PC-3 (cell line): ENCODE measurements around the gene KAZN. TPM values are rescaled to one million over a fixed set of nuclear protein-coding genes. Genes with fewer than 3 reads are reported as not detected.

ENCODE experiments used
- ATAC-seq: fragments of 200-7000 bp; cut with Tn5 transposase; 2 replicates; pipeline ENCODE4 v1.9.1; 2020; ENCODE audit warnings: mild to moderate bottlenecking, moderate library complexity
- BruUV-seq: library from RNA; stranded (reverse); fragments of 400-500 nt; replicated peaks from 2 replicates; lab custom pipeline; 2021; lab: Mats Ljungman, UMichigan
- CTCF ChIA-PET: fragments of 300-600 bp; sonication (Branson Sonifier 250); formaldehyde crosslinking; loops from one replicate; lab custom pipeline; 2022; ENCODE audit warnings: antibody characterized with exemption; lab: Charles Lee
- POLR2A ChIA-PET: fragments of 300-600 bp; sonication (Branson Sonifier 250); formaldehyde crosslinking; loops from one replicate; lab custom pipeline; 2022; ENCODE audit warnings: antibody characterized with exemption; ENCODE audit not compliant: unreplicated experiment; lab: Charles Lee
- DNase-seq: peaks from one replicate; pipeline ENCODE4 v3.0.0-alpha.2; 2015
- H2AFZ ChIP-seq: fragments of 300-600 bp; sonication (generic); 2 replicates; pipeline ENCODE4 v1.6.0; 2016; ENCODE audit warnings: antibody characterized with exemption, low read length
- H3F3A ChIP-seq: fragments of 300-600 bp; sonication (generic); one replicate; pipeline ENCODE4 v1.6.0; 2017; ENCODE audit warnings: antibody characterized with exemption, low read length, control low read depth, mild to moderate bottlenecking; ENCODE audit not compliant: unreplicated experiment
- H3K27ac ChIP-seq: fragments of 300-600 bp; sonication (generic); 2 replicates; pipeline ENCODE4 v1.5.1; 2016; ENCODE audit warnings: mild to moderate bottlenecking, low read length
- H3K27me3 ChIP-seq: fragments of 300-600 bp; sonication (generic); 2 replicates; pipeline ENCODE4 v1.6.1; 2016; ENCODE audit warnings: low read length, mixed read lengths
- H3K36me3 ChIP-seq: fragments of 300-600 bp; sonication (generic); 2 replicates; pipeline ENCODE4 v1.6.1; 2016; ENCODE audit warnings: low read depth, mixed run types, low read length, mixed read lengths
- H3K4me1 ChIP-seq: fragments of 300-600 bp; sonication (generic); 2 replicates; pipeline ENCODE4 v1.5.1; 2016; ENCODE audit warnings: low read length; ENCODE audit not compliant: insufficient read depth
- H3K4me2 ChIP-seq: fragments of 300-600 bp; sonication (generic); 2 replicates; pipeline ENCODE4 v1.6.0; 2016; ENCODE audit warnings: low read length
- H3K4me3 ChIP-seq: fragments of 300-600 bp; sonication (generic); 2 replicates; pipeline ENCODE4 v1.5.1; 2016; ENCODE audit warnings: mild to moderate bottlenecking, low read length, mixed read lengths
- H3K79me2 ChIP-seq: fragments of 300-600 bp; sonication (generic); 2 replicates; pipeline ENCODE4 v1.6.1; 2017; ENCODE audit warnings: low read length, mixed read lengths
- H3K9ac ChIP-seq: fragments of 300-600 bp; sonication (generic); 2 replicates; pipeline ENCODE4 v1.6.0; 2016; ENCODE audit warnings: mild to moderate bottlenecking, low read length
- H3K9me2 ChIP-seq: fragments of 300-600 bp; sonication (generic); replicated peaks from 2 replicates; pipeline ENCODE4 v1.6.1; 2016; ENCODE audit warnings: mixed run types, low read length, mixed read lengths
- H3K9me3 ChIP-seq: fragments of 300-600 bp; sonication (generic); 2 replicates; pipeline ENCODE4 v1.6.1; 2016; ENCODE audit warnings: low read length, mixed read lengths
- H4K20me1 ChIP-seq: fragments of 300-600 bp; sonication (generic); 2 replicates; pipeline ENCODE4 v1.6.1; 2016; ENCODE audit warnings: low read length, mixed read lengths
- CTCF ChIP-seq: fragments of 300-600 bp; sonication (generic); conservative IDR thresholded peaks from 2 replicates; pipeline ENCODE4 v1.5.1; 2017; ENCODE audit warnings: antibody characterized with exemption, low read depth, mild to moderate bottlenecking, low read length
- EZH2 ChIP-seq: fragments of 300-600 bp; sonication (generic); IDR thresholded peaks from one replicate; pipeline ENCODE4 v1.6.1; 2017; ENCODE audit warnings: antibody characterized with exemption, mild to moderate bottlenecking, low read length; ENCODE audit not compliant: unreplicated experiment
- EZH2phosphoT487 ChIP-seq: fragments of 300-600 bp; sonication (generic); IDR thresholded peaks from 2 replicates; pipeline ENCODE4 v1.6.1; 2018; ENCODE audit warnings: mild to moderate bottlenecking, antibody characterized with exemption, low read length, borderline replicate concordance
- intact Hi-C: fragments of 100-400 bp; cut with micrococcal nuclease; formaldehyde crosslinking; loops from 2 replicates; pipeline ENCODE4 v1.9.0; 2023
- total RNA-seq: library from RNA; depleted of rRNA; stranded (reverse); fragments of >200 nt; gene quantifications from 2 replicates; pipeline ENCODE4 v1.2.3, GENCODE V29; 2014

Gene KAZN
- total RNA-seq, 1 experiment from 2014 or later, result 2.0 TPM

GRCh38 chr1:14592004-14592631 is 6.4 kb upstream of the KAZN start:
- Histone ChIP-seq H2AFZ (no peak overlapping the region), H3K36me3 (no peaks in the 10 kb centered on the region), H3K9ac (no peak overlapping the region), H3K9me3 (no peaks in the 10 kb centered on the region), H3F3A (no peaks in the 10 kb centered on the region), H3K4me3 (no peak overlapping the region), H3K4me2 (no peak overlapping the region), H3K27ac (no peak overlapping the region), H3K27me3 (no peaks in the 10 kb centered on the region), H3K79me2 (no peaks in the 10 kb centered on the region), H3K4me1 (no peaks in the 10 kb centered on the region), H4K20me1 (no peaks in the 10 kb centered on the region), H3K9me2 (no peaks in the 10 kb centered on the region)
- DNase-seq (no peak), ATAC-seq (no peak)
- TF ChIP-seq EZH2phosphoT487 (no peak), CTCF (no peak), EZH2 (no peak)
- CTCF ChIA-PET, result no interaction called here
- BruUV-seq, result no TSS peak
- POLR2A ChIA-PET, result no interaction called here
- intact Hi-C loops, result no loop called here

GRCh38 chr1:14593302-14593701 is 5.2 kb upstream of the KAZN start:
- Histone ChIP-seq H3K9ac (no peak overlapping the region), H3K79me2 (no peaks in the 10 kb centered on the region), H3K4me1 (0 out of 2 replicates have a peak, but pooled peaks cover 3% of the 10 kb centered on the region), H3K4me3 (no peak overlapping the region), H2AFZ (no peak overlapping the region), H3K36me3 (no peaks in the 10 kb centered on the region), H3F3A (no peaks in the 10 kb centered on the region), H3K4me2 (no peak overlapping the region), H3K9me3 (no peaks in the 10 kb centered on the region), H3K9me2 (no peaks in the 10 kb centered on the region), H3K27ac (no peak overlapping the region), H4K20me1 (no peaks in the 10 kb centered on the region), H3K27me3 (no peaks in the 10 kb centered on the region)
- POLR2A ChIA-PET, result no interaction called here
- CTCF ChIA-PET, result no interaction called here
- intact Hi-C loops, result no loop called here
- no peak for TF ChIP-seq EZH2
- no peak for TF ChIP-seq EZH2phosphoT487
- no peak for TF ChIP-seq CTCF
- no TSS peak for BruUV-seq
- ATAC-seq (no peak), DNase-seq (no peak)

- CTCF ChIA-PET, result no interaction called here
Observed at GRCh38 chr1:14594045-14594444, 4.4 kb upstream of the KAZN start.

More at GRCh38 chr1:14594045-14594444, 4.4 kb upstream of the KAZN start:
- no peaks in the 10 kb centered on the region for H3K27me3 ChIP-seq
- H3F3A ChIP-seq, result no peaks in the 10 kb centered on the region
- DNase-seq, result no peak
- H3K9me2 ChIP-seq, result no peaks in the 10 kb centered on the region
- H3K9me3 ChIP-seq, result no peaks in the 10 kb centered on the region
- no peak for TF ChIP-seq EZH2phosphoT487
- no peak for TF ChIP-seq EZH2
- no peak for TF ChIP-seq CTCF
- H2AFZ ChIP-seq, result no peak overlapping the region
- 0 out of 2 replicates have a peak, but pooled peaks cover 3% of the 10 kb centered on the region for H3K4me1 ChIP-seq
- intact Hi-C loops, result no loop called here
- H3K9ac ChIP-seq, result no peak overlapping the region
- no peaks in the 10 kb centered on the region for H3K36me3 ChIP-seq
- POLR2A ChIA-PET, result interaction anchor here (0.5 kb wide), 1 partner anchor 241 kb away, joined by 3 read pairs; no protein-coding TSS in a partner anchor
- H3K79me2 ChIP-seq, result no peaks in the 10 kb centered on the region
- no peak for ATAC-seq
- H3K27ac ChIP-seq, result no peak overlapping the region
- no peak overlapping the region for H3K4me2 ChIP-seq
- no peaks in the 10 kb centered on the region for H4K20me1 ChIP-seq
- BruUV-seq, result no TSS peak
- H3K4me3 ChIP-seq, result no peak overlapping the region
